ENCODE data around the gene DCST2.

GRCh38 chr1:155051342-155051776 is 17.8 kb upstream of the DCST2 start:
- TF ChIP-seq EZH2 (IDR thresholded peaks at IDR 0.05; ENCODE audit: borderline replicate concordance, low read depth, low read length, severe bottlenecking): peak; percentile 55
- TF ChIP-seq, protein P1, sequence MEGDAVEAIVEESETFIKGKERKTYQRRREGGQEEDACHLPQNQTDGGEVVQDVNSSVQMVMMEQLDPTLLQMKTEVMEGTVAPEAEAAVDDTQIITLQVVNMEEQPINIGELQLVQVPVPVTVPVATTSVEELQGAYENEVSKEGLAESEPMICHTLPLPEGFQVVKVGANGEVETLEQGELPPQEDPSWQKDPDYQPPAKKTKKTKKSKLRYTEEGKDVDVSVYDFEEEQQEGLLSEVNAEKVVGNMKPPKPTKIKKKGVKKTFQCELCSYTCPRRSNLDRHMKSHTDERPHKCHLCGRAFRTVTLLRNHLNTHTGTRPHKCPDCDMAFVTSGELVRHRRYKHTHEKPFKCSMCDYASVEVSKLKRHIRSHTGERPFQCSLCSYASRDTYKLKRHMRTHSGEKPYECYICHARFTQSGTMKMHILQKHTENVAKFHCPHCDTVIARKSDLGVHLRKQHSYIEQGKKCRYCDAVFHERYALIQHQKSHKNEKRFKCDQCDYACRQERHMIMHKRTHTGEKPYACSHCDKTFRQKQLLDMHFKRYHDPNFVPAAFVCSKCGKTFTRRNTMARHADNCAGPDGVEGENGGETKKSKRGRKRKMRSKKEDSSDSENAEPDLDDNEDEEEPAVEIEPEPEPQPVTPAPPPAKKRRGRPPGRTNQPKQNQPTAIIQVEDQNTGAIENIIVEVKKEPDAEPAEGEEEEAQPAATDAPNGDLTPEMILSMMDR (IDR thresholded peaks at IDR 0.05; ENCODE audit: borderline replicate concordance, extremely low read depth, low read length, poor library complexity, severe bottlenecking): no peak
